IMR-90 (cell line): ENCODE measurements around the gene NPEPPS. TPM values are rescaled to one million over a fixed set of nuclear protein-coding genes. Genes with fewer than 3 reads are reported as not detected.
"Not testable (repeated sequence)": the region's sequence is repeated elsewhere in the genome, so short reads cannot be mapped to it uniquely, and the experiment has no call there.

Experiments
- ATAC-seq: fragments of 200-7000 bp; cut with Tn5 transposase; 2 replicates; pipeline ENCODE4 v1.9.1; 2020; ENCODE audit warnings: low read depth, mild to moderate bottlenecking, moderate library complexity
- BruUV-seq: library from RNA; stranded (reverse); fragments of 400-500 nt; replicated peaks from 2 replicates; lab custom pipeline; 2021; lab: Mats Ljungman, UMichigan
- CTCF ChIA-PET: fragments of 300-600 bp; formaldehyde crosslinking; extraction: SDS; loops from one replicate; lab custom pipeline; 2021; ENCODE audit warnings: antibody characterized with exemption; lab: Yijun Ruan, JAX
- POLR2A ChIA-PET: fragments of 300-600 bp; sonication (Branson Sonifier 250); formaldehyde crosslinking; loops from one replicate; lab custom pipeline; 2022; ENCODE audit warnings: antibody characterized with exemption; ENCODE audit not compliant: unreplicated experiment; lab: Charles Lee
- DNase-seq: peaks from one replicate; pipeline ENCODE4 v3.0.0; 2013
- H2AFZ ChIP-seq: replicated peaks from 2 replicates; pipeline ENCODE3; 2013; ENCODE audit warnings: low read length, mild to moderate bottlenecking; ENCODE audit not compliant: poor library complexity
- H2AK5ac ChIP-seq: 2 replicates; pipeline ENCODE4 v1.6.1; 2013; ENCODE audit warnings: low read depth, low read length, inconsistent platforms
- H2AK9ac ChIP-seq: replicated peaks from 2 replicates; pipeline ENCODE3; 2013; ENCODE audit warnings: mild to moderate bottlenecking, low read depth, low read length, moderate library complexity; ENCODE audit not compliant: poor library complexity
- H2BK120ac ChIP-seq: 2 replicates; pipeline ENCODE4 v1.6.1; 2013; ENCODE audit warnings: low read depth, low read length, inconsistent platforms
- H2BK15ac ChIP-seq: 3 replicates; pipeline ENCODE4 v1.6.1; 2013; ENCODE audit warnings: low read depth, low read length, inconsistent platforms
- H2BK20ac ChIP-seq: 2 replicates; pipeline ENCODE4 v1.6.1; 2013; ENCODE audit warnings: low read depth, mild to moderate bottlenecking, inconsistent platforms, low read length, moderate library complexity
- H2BK5ac ChIP-seq: 2 replicates; pipeline ENCODE4 v1.6.1; 2013; ENCODE audit warnings: mild to moderate bottlenecking, low read depth, low read length, inconsistent platforms; ENCODE audit not compliant: poor library complexity, severe bottlenecking
- H3K14ac ChIP-seq: replicated peaks from 2 replicates; pipeline ENCODE4 v1.6.1; 2013; ENCODE audit warnings: low read depth, low read length, inconsistent platforms
- H3K18ac ChIP-seq: 2 replicates; pipeline ENCODE4 v1.6.1; 2013; ENCODE audit warnings: low read depth, low read length, control low read depth
- H3K23ac ChIP-seq: 2 replicates; pipeline ENCODE4 v1.6.1; 2013; ENCODE audit warnings: low read depth, low read length, inconsistent platforms
- H3K27ac ChIP-seq: 2 replicates; pipeline ENCODE4 v1.5.1; 2013; ENCODE audit warnings: mild to moderate bottlenecking, control low read depth, low read length; ENCODE audit not compliant: insufficient read depth
- H3K27me3 ChIP-seq: 2 replicates; pipeline ENCODE4 v1.6.1; 2013; ENCODE audit warnings: low read length; ENCODE audit not compliant: control insufficient read depth, insufficient read depth
- H3K36me3 ChIP-seq: 2 replicates; pipeline ENCODE4 v1.6.1; 2013; ENCODE audit warnings: low read length, mixed read lengths; ENCODE audit not compliant: control insufficient read depth, insufficient read depth
- H3K4ac ChIP-seq: 2 replicates; pipeline ENCODE4 v1.6.1; 2013; ENCODE audit warnings: low read depth, low read length, inconsistent platforms
- H3K4me1 ChIP-seq: 2 replicates; pipeline ENCODE4 v1.6.1; 2013; ENCODE audit warnings: low read length, mixed read lengths; ENCODE audit not compliant: control insufficient read depth, insufficient read depth
- H3K4me2 ChIP-seq: 2 replicates; pipeline ENCODE4 v1.6.1; 2013; ENCODE audit warnings: low read depth, mild to moderate bottlenecking, control low read depth, low read length, moderate library complexity
- H3K4me3 ChIP-seq: 2 replicates; pipeline ENCODE4 v1.5.1; 2013; ENCODE audit warnings: low read depth, mild to moderate bottlenecking, control low read depth, low read length, moderate library complexity; ENCODE audit not compliant: insufficient read depth
- H3K56ac ChIP-seq: 2 replicates; pipeline ENCODE4 v1.6.1; 2013; ENCODE audit warnings: low read length, inconsistent platforms; ENCODE audit not compliant: insufficient read depth; ENCODE audit errors: extremely low read depth
- H3K79me1 ChIP-seq, 2 experiments: 2 replicates each; pipeline ENCODE4 v1.6.1; 2013; ENCODE audit warnings: low read length in 2 of 2, inconsistent platforms in 1 of 2, low read depth in 1 of 2
- H3K9ac ChIP-seq: 2 replicates; pipeline ENCODE4 v1.6.1; 2013; ENCODE audit warnings: low read depth, low read length, control low read depth
- H3K9me1 ChIP-seq: 2 replicates; pipeline ENCODE4 v1.6.1; 2013; ENCODE audit warnings: low read length, inconsistent platforms; ENCODE audit not compliant: insufficient read depth
- H3K9me3 ChIP-seq: 2 replicates; pipeline ENCODE4 v1.6.1; 2013; ENCODE audit warnings: low read length; ENCODE audit not compliant: control insufficient read depth, insufficient read depth
- H4K20me1 ChIP-seq: 2 replicates; pipeline ENCODE4 v1.6.1; 2013; ENCODE audit warnings: low read length, inconsistent platforms; ENCODE audit not compliant: insufficient read depth
- H4K5ac ChIP-seq: 2 replicates; pipeline ENCODE4 v1.6.1; 2013; ENCODE audit warnings: mild to moderate bottlenecking, low read depth, low read length, control low read depth
- H4K8ac ChIP-seq, 2 experiments: 2 replicates each; pipeline ENCODE4 v1.6.1; 2013; ENCODE audit warnings: low read depth in 2 of 2, low read length in 2 of 2, control low read depth in 1 of 2, inconsistent platforms in 1 of 2
- H4K91ac ChIP-seq: 2 replicates; pipeline ENCODE4 v1.6.1; 2013; ENCODE audit warnings: low read depth, low read length, inconsistent platforms; ENCODE audit not compliant: insufficient read depth
- WGBS, 2 experiments: methylation state at CpG; one replicate each; pipeline versions ENCODE4 v1.1.5 to v1.1.7; 2013; ENCODE audit warnings: missing lambda C conversion rate in 2 of 2; ENCODE audit not compliant: insufficient read length in 1 of 2; ENCODE audit errors: extremely low coverage in 2 of 2; 5-methylcytosine and 5-hydroxymethylcytosine counted together
- dilution Hi-C: fragments of 300-500 bp; cut with HindIII; formaldehyde crosslinking; loops from one replicate; pipeline ENCODE4 v1.14.3; 2018; ENCODE audit warnings: low sequenced_read_pairs; ENCODE audit not compliant: unreplicated experiment
- in situ Hi-C: fragments of 300-500 bp; cut with MboI; formaldehyde crosslinking; loops from 3 replicates; pipeline ENCODE4 v1.14.3; 2019; ENCODE audit warnings: low sequenced_read_pairs, inconsistent platforms, mixed read lengths
- intact Hi-C: fragments of 100-400 bp; cut with micrococcal nuclease; formaldehyde crosslinking; loops from 2 replicates; pipeline ENCODE4 v1.10.0; 2022
- polyA plus RNA-seq, 3 experiments: library from polyadenylated mRNA; depleted of rRNA; stranded (reverse); fragments of >200 nt; gene quantifications; 2 replicates each; pipeline ENCODE4 v1.2.3, GENCODE V29; 2012; ENCODE audit warnings: low replicate concordance in 1 of 3
- total RNA-seq: library from RNA; depleted of rRNA; stranded (reverse); fragments of >200 nt; gene quantifications from 2 replicates; pipeline ENCODE4 v1.2.3, GENCODE V29; 2012

NPEPPS gene
- total and polyA plus RNA-seq, 2 of the 4 experiments (the other 2 are of a cell fraction): 54.1 to 64.6 TPM

- DNase-seq, H3K4me2 ChIP-seq, intact Hi-C loops, H4K91ac ChIP-seq, dilution Hi-C loops, H3K18ac ChIP-seq, ATAC-seq, CTCF ChIA-PET, H3K9me1 ChIP-seq, H2BK120ac ChIP-seq, POLR2A ChIA-PET, H2BK5ac ChIP-seq, H2AK9ac ChIP-seq, H2AFZ ChIP-seq, BruUV-seq, H3K36me3 ChIP-seq, H4K20me1 ChIP-seq, H3K9me3 ChIP-seq, H3K4me1 ChIP-seq, H3K9ac ChIP-seq, H3K23ac ChIP-seq, H2BK15ac ChIP-seq, H3K79me1 ChIP-seq, in situ Hi-C loops, H3K56ac ChIP-seq, H2AK5ac ChIP-seq, H2BK20ac ChIP-seq, H4K5ac ChIP-seq, H3K27me3 ChIP-seq, H3K27ac ChIP-seq, H3K14ac ChIP-seq, H3K4ac ChIP-seq, H4K8ac ChIP-seq, H3K4me3 ChIP-seq: not testable (repeated sequence)
- no CpG with 5 or more reads among the region's 4 CpGs for WGBS, 2 experiments
These were observed 10.6 kb upstream of the NPEPPS start for GRCh38 chr17:47520279-47520678.

GRCh38 chr17:47521434-47521833 lies 9.5 kb upstream of the NPEPPS start:
- WGBS, 2 experiments: no CpG with 5 or more reads among the region's 1 CpG
- in situ Hi-C loops, H2BK5ac ChIP-seq, H3K27me3 ChIP-seq, dilution Hi-C loops, H3K79me1 ChIP-seq, H4K5ac ChIP-seq, CTCF ChIA-PET, POLR2A ChIA-PET, H3K23ac ChIP-seq, H2BK15ac ChIP-seq, H3K14ac ChIP-seq, H2BK20ac ChIP-seq, H3K18ac ChIP-seq, H2AFZ ChIP-seq, H3K9me3 ChIP-seq, H3K4me3 ChIP-seq, H3K4me1 ChIP-seq, H2AK5ac ChIP-seq, H3K9me1 ChIP-seq, H3K4ac ChIP-seq, H2BK120ac ChIP-seq, H3K56ac ChIP-seq, H3K4me2 ChIP-seq, H4K8ac ChIP-seq, H3K36me3 ChIP-seq, H3K9ac ChIP-seq, H4K91ac ChIP-seq, ATAC-seq, H2AK9ac ChIP-seq, H3K27ac ChIP-seq, BruUV-seq, DNase-seq, H4K20me1 ChIP-seq, intact Hi-C loops: not testable (repeated sequence)
